ENCODE measurements around the gene RAB6B. TPM values are rescaled to one million over a fixed set of nuclear protein-coding genes. Genes with fewer than 3 reads are reported as not detected.
A peak's percentile ranks its signal among the peaks of the same experiment; 100 is the strongest.

RAB6B gene
- total RNA-seq, 1 experiment from 2014 or later, result 5.2 TPM

GRCh38 chr3:133910422-133910821 lies 14.7 kb upstream of the RAB6B start:
- in situ Hi-C loops (cut with HindIII; ENCODE audit: low pct_unique_long_range_greater_than_20kb, low sequenced_read_pairs), result loop anchor here (10.0 kb wide), 1 partner anchor 86 kb away; no protein-coding TSS in a partner anchor
- peak; percentile 31 for DNase-seq (ENCODE audit: low read depth, low spot score)

DNA sequence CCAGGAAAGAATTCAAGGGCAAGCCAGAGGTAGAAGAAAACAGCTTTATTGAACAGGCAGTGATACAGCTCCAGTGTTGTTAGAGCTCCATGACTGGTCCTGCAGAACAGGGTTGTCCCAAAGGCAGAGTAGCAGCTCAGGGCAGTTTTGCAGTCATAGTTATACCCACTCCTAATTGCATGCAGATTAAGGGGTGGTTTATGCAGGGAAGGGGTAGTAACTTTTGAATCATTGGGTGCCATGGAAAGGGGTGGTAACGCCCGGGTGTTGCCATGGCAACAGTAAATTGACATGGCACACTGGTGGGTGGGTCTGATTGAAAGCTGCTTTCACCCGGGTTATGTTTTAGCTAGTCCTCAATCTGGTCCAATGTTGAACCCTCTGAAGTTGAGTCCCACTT lies 9.7 kb upstream of the RAB6B start:
- in situ Hi-C loops (cut with HindIII; ENCODE audit: low pct_unique_long_range_greater_than_20kb, low sequenced_read_pairs), result no loop called here
- no peak for DNase-seq (ENCODE audit: low read depth, low spot score)

GRCh38 chr3:133901847-133902246 lies 6.2 kb upstream of the RAB6B start:
- in situ Hi-C loops (cut with HindIII; ENCODE audit: low pct_unique_long_range_greater_than_20kb, low sequenced_read_pairs), result no loop called here
- DNase-seq (ENCODE audit: low read depth, low spot score), result no peak

DNA sequence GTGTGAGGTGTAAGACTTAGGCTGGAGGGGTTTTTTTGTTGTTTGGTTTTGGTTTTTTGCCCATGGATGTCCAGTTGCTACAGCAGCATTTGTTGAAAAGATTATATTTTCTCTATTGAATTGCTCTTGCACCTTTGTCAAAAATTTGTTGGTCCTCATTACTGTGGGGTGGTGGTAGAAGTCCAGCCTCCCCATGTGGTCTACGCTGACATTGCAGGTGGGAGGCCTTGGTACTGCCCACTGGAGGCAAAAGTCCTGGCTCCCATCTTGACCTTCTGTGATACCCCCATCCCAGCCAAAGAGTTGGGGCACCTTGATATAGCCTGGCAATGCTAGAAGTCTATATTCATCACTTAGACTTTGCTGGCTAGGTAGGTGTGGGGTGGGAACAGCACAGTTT lies 5.4 kb upstream of the RAB6B start:
- DNase-seq (ENCODE audit: low read depth, low spot score), result peak; percentile 51
- in situ Hi-C loops (cut with HindIII; ENCODE audit: low pct_unique_long_range_greater_than_20kb, low sequenced_read_pairs), result no loop called here

DNA sequence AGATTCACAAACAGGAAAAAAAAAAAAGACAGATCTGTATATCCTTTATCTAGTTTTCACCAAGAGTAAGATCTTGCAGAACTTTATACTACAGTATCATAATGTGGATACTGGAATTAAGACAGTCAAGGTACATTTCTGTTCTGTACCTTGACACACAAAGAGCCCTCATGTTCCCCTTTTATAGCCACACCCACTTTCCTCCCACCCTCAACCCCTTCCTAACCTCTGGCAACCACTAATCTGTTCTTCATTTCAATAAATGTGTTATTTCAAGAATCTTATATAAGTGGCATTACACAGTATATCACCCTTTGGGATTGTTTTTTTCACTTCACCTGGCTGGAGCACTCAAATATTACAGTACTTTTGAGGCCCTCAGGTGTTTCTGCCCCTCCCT lies 3.6 kb upstream of the RAB6B start:
- in situ Hi-C loops (cut with HindIII; ENCODE audit: low pct_unique_long_range_greater_than_20kb, low sequenced_read_pairs), result no loop called here
- DNase-seq (ENCODE audit: low read depth, low spot score), result no peak

- in situ Hi-C loops (cut with HindIII; ENCODE audit: low pct_unique_long_range_greater_than_20kb, low sequenced_read_pairs), result no loop called here
- DNase-seq (ENCODE audit: low read depth, low spot score), result no peak
Measured at GRCh38 chr3:133897547-133897946, 1.9 kb upstream of the RAB6B start.

GRCh38 chr3:133896002-133896761 lies 500 bp upstream of the RAB6B start:
- DNase-seq (ENCODE audit: low read depth, low spot score), result no peak
- in situ Hi-C loops (cut with HindIII; ENCODE audit: low pct_unique_long_range_greater_than_20kb, low sequenced_read_pairs), result no loop called here

DNA sequence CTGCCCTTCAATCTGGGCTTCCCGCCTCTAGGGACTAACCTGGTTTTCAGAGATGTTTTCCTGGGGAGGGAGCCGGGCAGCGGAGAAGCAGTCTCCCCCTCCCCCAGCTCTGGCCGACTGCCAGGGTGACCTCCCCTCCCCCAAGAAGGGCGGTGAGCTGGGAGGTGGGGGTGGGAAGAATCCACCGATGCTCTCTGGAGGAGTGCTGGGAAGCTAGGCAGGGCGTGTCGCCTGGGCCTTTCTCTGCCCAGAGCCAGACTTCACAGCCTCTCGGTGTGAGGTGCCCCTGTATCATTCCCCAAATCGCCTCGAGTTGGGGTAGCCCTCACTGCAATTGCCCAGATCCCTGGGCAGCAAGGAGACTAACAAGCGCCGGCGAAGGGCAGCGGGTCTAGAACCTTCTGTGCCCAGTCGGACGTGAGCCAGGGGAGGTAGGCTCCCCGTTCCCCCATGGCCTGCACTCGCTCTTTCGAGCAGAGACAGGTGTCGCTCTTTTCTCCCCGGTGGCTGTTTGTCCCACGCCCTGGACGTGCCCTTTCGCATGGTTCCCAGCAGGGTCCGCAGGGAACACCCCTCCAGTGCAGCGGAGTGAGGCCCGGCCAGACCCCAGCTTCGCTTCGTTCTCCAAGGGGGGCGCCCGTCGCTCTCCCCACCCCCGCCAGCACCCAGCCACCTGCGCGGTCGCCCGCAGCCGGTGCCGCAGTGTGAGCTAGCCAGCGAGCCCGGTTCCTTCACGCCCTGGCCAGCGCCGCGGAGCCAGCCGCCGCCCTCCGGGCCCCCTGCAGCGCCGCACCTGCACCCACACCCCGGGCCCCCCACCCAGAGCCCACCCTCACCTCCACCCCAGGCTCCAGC lies 1.1 kb downstream of the RAB6B start:
- DNase-seq (ENCODE audit: low read depth, low spot score), result no peak
- in situ Hi-C loops (cut with HindIII; ENCODE audit: low pct_unique_long_range_greater_than_20kb, low sequenced_read_pairs), result no loop called here

DNA sequence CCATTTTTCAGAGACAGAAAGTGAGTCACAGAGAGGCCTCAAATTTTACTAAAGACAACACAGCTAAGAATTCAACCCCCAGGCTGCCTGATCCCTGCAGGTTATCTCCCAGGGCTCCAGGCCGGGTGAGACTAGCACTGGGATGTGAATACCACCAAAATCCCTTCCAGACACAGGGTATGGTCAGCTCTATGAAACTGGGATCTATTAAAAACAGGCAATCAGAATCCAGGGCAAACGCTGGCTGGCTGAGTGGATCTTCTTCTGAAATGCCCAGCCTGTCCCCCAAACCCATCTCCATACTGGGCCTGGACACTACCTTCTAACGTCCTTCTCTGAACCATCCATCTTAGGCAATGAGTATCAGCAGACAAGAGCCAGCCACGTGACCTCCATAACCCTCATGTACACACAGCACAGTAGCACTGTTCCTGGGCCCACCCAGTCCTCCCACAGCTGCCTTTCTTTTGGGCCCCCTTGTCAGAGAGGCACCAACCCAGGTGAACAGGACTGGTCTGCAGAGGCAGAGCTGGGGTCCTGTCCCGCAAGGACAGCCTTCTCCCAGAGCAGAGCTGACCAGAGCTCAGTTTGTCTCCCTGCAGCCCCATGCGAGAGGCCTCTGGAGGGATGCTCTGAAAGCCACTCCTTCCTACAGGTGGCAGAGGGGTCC lies 1.9 kb downstream of the RAB6B start:
- no peak for DNase-seq (ENCODE audit: low read depth, low spot score)

DNA sequence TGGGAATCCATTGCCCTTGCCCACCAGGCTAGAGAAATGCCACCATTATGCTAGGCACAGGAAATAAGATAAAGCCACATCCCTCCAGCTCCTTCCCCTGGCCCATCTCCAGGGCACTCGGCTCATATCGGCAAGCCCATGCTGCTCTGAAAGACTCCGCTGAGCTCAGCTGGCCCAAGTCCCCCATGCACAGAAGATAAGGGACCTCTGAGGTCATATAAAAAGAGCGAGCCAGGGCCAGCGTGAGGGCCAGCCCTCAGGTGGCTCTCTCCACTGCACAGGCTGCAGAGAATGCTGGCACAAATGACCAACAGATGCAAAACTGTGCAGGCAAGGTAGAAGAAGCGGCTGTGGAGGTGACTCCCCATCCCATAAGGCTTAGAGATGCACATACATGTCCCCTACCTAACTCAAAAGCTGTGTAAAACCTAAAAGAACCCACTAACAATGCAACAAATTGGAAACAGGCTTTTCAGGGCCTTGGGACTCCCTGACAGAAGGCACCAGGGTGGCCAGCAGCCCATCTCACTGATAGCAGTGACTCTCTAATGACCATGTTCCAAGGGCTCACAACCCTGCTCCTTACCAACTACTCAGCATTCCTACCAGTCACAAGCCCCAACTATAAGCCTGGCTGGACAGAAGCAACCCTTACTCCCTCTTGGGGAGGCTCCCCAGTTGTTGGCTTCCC lies 3.0 kb downstream of the RAB6B start:
- no peak for DNase-seq (ENCODE audit: low read depth, low spot score)
- in situ Hi-C loops (cut with HindIII; ENCODE audit: low pct_unique_long_range_greater_than_20kb, low sequenced_read_pairs), result no loop called here

More for the DNA sequence above, 1.9 kb downstream of the RAB6B start:
- in situ Hi-C loops (cut with HindIII; ENCODE audit: low pct_unique_long_range_greater_than_20kb, low sequenced_read_pairs), result no loop called here

GRCh38 chr3:133891662-133892378 lies 3.9 kb downstream of the RAB6B start:
- DNase-seq (ENCODE audit: low read depth, low spot score), result no peak
- in situ Hi-C loops (cut with HindIII; ENCODE audit: low pct_unique_long_range_greater_than_20kb, low sequenced_read_pairs), result no loop called here

GRCh38 chr3:133890972-133891644 lies 4.6 kb downstream of the RAB6B start:
- in situ Hi-C loops (cut with HindIII; ENCODE audit: low pct_unique_long_range_greater_than_20kb, low sequenced_read_pairs), result no loop called here
- DNase-seq (ENCODE audit: low read depth, low spot score), result no peak

- in situ Hi-C loops (cut with HindIII; ENCODE audit: low pct_unique_long_range_greater_than_20kb, low sequenced_read_pairs), result no loop called here
- DNase-seq (ENCODE audit: low read depth, low spot score), result no peak
Measured at GRCh38 chr3:133890037-133890436, 5.6 kb downstream of the RAB6B start.

- peak; percentile 17 for DNase-seq (ENCODE audit: low read depth, low spot score)
- in situ Hi-C loops (cut with HindIII; ENCODE audit: low pct_unique_long_range_greater_than_20kb, low sequenced_read_pairs), result no loop called here
Measured at GRCh38 chr3:133888726-133889340, 6.8 kb downstream of the RAB6B start.

- DNase-seq (ENCODE audit: low read depth, low spot score), result peak; percentile 96
- in situ Hi-C loops (cut with HindIII; ENCODE audit: low pct_unique_long_range_greater_than_20kb, low sequenced_read_pairs), result no loop called here
Measured at GRCh38 chr3:133887803-133888703, 7.6 kb downstream of the RAB6B start.
